ENCODE measurements around the gene MIOX.
"Not testable (repeated sequence)": the region's sequence is repeated elsewhere in the genome, so short reads cannot be mapped to it uniquely, and the experiment has no call there.

Gene MIOX

DNA sequence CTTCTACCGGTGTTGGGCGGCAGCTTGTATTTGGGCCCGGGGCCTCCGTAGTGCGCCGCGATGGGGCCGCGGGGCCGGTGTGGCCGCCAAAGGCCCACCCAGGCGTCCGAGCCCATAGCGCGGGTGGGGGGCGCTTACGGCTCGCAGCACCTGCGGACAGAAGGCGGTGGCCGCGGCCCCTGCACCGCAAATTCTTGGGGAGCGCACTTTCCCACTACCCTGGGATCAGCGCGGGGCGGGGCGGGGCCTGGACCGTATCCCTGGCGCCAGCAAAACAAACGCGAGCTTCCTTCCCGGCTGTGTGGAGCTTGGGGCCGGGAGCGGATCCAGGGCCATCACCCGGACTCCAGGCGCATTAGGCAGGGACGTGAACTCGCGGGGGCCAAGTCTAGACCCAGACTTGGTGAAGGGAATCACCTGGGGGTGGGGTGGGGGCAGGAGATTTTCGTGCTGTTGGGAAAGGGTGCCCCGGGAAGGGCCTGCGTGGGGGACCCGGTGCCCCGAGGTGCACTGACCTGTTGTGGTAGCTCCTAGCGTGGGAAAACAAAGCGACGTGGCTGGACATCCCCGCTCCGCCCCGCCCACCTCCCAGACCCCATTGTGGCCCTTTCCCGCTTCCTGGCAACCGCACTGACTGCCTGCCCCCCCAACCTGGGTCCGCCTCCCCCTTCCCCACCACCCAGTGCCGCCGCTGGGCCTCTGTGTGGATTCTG lies 45.5 kb downstream of the MIOX start:
- Histone ChIP-seq H3K36me3 (ENCODE audit: control insufficient read depth, low read length) (peaks cover 2% of the 10 kb centered on the region; the same call in 1 of the 2 replicates), H3K9me2 (replicated peaks; ENCODE audit: control insufficient read depth, low read length) (no peaks in the 10 kb centered on the region), H3K4me1 (ENCODE audit: control insufficient read depth, low read length) (peaks cover 67% of the 10 kb centered on the region), H3K27me3 (ENCODE audit: control insufficient read depth, low read length) (no peaks in the 10 kb centered on the region), H3F3A (ENCODE audit: control insufficient read depth, insufficient read depth) (peaks cover 57% of the 10 kb centered on the region), H4K20me1 (ENCODE audit: control insufficient read depth, insufficient read depth, low read depth, low read length) (no peaks in the 10 kb centered on the region), H3K79me2 (ENCODE audit: control insufficient read depth, low read length) (peaks cover 17% of the 10 kb centered on the region), H3K9me3 (ENCODE audit: control insufficient read depth, insufficient read depth, low read length) (no peaks in the 10 kb centered on the region), H3K4me3 (ENCODE audit: low read length) (peak overlapping the region; percentile 91), H3K27ac (ENCODE audit: low read depth, low read length) (peak overlapping the region; percentile 97), H3K4me2 (ENCODE audit: low read length) (peak overlapping the region; percentile 94)
- TF ChIP-seq, protein P1, sequence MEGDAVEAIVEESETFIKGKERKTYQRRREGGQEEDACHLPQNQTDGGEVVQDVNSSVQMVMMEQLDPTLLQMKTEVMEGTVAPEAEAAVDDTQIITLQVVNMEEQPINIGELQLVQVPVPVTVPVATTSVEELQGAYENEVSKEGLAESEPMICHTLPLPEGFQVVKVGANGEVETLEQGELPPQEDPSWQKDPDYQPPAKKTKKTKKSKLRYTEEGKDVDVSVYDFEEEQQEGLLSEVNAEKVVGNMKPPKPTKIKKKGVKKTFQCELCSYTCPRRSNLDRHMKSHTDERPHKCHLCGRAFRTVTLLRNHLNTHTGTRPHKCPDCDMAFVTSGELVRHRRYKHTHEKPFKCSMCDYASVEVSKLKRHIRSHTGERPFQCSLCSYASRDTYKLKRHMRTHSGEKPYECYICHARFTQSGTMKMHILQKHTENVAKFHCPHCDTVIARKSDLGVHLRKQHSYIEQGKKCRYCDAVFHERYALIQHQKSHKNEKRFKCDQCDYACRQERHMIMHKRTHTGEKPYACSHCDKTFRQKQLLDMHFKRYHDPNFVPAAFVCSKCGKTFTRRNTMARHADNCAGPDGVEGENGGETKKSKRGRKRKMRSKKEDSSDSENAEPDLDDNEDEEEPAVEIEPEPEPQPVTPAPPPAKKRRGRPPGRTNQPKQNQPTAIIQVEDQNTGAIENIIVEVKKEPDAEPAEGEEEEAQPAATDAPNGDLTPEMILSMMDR (IDR thresholded peaks at IDR 0.05; ENCODE audit: low read depth, low read length, poor library complexity, severe bottlenecking): no peak
- TF ChIP-seq EZH2phosphoT487 (IDR thresholded peaks at IDR 0.05; ENCODE audit: borderline replicate concordance, low read length): no peak

DNA sequence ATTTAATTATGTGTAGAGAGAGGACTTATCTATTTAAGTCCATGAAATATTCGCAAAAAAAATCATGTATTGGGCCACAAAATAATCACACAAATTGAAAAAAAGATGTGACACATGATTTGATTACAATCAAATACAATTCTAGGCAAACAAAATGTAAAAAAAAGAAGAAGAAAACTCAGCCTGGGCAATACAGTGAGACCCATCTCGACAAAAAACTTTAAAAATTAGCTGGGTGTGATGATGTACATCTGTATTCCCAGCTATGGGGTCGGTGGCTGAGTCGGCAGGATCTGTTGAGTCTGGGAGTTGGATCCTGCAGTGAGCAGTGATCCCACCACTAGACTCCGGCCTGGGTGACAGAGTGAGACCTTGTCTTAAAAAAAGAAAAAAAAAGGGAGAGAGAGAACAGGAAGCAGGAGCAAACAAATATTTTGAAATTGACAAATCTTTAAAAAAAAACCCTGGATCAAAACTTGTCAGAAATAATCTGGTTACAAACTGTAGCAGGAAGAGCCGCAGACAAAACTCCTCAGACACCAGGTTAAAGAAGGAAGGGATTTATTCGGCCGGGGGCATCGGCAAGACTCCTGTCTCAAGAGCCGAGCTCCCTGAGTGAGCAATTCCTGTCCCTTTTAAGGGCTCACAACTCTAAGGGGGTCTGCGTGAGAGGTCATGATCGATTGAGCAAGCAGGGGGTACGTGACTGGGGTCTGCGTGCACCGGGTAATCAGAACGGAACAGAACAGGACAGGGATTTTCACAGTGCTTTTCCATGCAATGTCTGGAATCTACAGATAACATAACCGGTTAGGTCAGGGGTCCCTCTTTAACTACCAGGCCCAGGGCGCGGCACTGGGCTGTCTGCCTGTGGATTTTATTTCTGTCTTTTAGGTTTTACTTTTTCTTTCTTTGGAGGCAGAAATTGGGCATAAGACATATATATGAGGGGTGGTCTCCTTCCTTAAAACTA lies 46.5 kb downstream of the MIOX start:
- Histone ChIP-seq H3K4me1 (ENCODE audit: control insufficient read depth, low read length) (peaks cover 73% of the 10 kb centered on the region), H3F3A (ENCODE audit: control insufficient read depth, insufficient read depth) (peaks cover 47% of the 10 kb centered on the region), H3K79me2 (ENCODE audit: control insufficient read depth, low read length) (peaks cover 17% of the 10 kb centered on the region), H3K27ac (ENCODE audit: low read depth, low read length) (peak overlapping the region; percentile 97), H3K9me2 (replicated peaks; ENCODE audit: control insufficient read depth, low read length) (no peaks in the 10 kb centered on the region), H3K4me2 (ENCODE audit: low read length) (peak overlapping the region; percentile 94), H3K36me3 (ENCODE audit: control insufficient read depth, low read length) (peaks cover 2% of the 10 kb centered on the region; the same call in 1 of the 2 replicates), H3K9me3 (ENCODE audit: control insufficient read depth, insufficient read depth, low read length) (no peaks in the 10 kb centered on the region), H4K20me1 (ENCODE audit: control insufficient read depth, insufficient read depth, low read depth, low read length) (no peaks in the 10 kb centered on the region), H3K4me3 (ENCODE audit: low read length) (peak overlapping the region; percentile 91), H3K27me3 (ENCODE audit: control insufficient read depth, low read length) (no peaks in the 10 kb centered on the region)
- TF ChIP-seq, protein P1 (IDR thresholded peaks at IDR 0.05; ENCODE audit: low read depth, low read length, poor library complexity, severe bottlenecking): no peak
- no peak for TF ChIP-seq EZH2phosphoT487 (IDR thresholded peaks at IDR 0.05; ENCODE audit: borderline replicate concordance, low read length)

DNA sequence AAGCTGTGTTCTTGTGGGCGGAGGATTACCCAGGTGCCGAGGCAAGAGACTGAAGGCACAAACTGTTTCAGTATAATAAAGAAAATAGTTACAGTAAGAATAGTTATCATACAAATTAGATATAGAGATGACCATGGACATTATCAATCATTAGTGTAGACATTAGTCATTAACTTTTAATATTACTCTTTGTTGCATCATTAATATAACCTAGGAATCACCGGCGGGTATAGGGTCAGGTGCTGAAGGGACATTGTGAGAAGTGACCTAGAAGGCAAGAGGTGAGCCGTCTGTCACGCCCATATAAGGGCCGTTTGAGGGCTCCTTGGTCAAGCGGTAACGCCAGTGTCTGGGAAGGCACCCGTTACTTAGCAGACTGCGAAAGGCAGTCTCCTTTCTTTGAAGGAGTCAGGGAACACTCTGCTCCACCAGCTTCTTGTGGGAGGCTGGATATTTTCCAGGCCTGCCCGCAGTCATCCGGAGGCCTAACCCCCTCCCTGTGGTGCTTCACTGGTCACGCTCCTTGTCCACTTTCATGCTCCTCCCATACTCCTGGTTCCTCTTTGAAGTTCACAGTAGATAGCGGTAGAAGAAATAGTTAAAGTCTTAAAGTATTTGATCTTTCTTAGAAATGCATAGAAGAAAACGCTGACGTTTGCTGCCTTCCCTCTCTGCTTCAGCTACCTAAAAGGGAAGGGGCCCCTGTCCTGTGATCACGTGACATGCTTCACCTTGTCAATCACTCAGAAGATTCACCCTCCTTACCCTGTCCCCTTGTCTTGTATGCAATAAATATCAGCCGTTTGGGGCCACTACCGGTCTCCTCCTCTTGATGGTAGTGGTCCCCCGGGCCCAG lies 47.4 kb downstream of the MIOX start:
- Histone ChIP-seq H3K79me2 (ENCODE audit: control insufficient read depth, low read length) (peaks cover 17% of the 10 kb centered on the region), H3K4me1 (ENCODE audit: control insufficient read depth, low read length) (peaks cover 83% of the 10 kb centered on the region), H3K27ac (ENCODE audit: low read depth, low read length) (peak overlapping the region; percentile 97), H3K4me3 (ENCODE audit: low read length) (peak overlapping the region; percentile 69), H3K4me2 (ENCODE audit: low read length) (peak overlapping the region; percentile 94), H3F3A (ENCODE audit: control insufficient read depth, insufficient read depth) (peaks cover 42% of the 10 kb centered on the region)
- not testable (repeated sequence) for H3K27me3 ChIP-seq (ENCODE audit: control insufficient read depth, low read length); H3K36me3 ChIP-seq (ENCODE audit: control insufficient read depth, low read length); H3K9me3 ChIP-seq (ENCODE audit: control insufficient read depth, insufficient read depth, low read length); H4K20me1 ChIP-seq (ENCODE audit: control insufficient read depth, insufficient read depth, low read depth, low read length); H3K9me2 ChIP-seq (replicated peaks; ENCODE audit: control insufficient read depth, low read length)
